ENCODE data around the gene CYP4F3. TPM values are rescaled to one million over a fixed set of nuclear protein-coding genes. Genes with fewer than 3 reads are reported as not detected.

CYP4F3 gene
- total and polyA plus RNA-seq, 9 donors, result 0.04 to 0.44 (median 0.15) TPM

GRCh38 chr19:15680478-15681322, 40.0 kb downstream of the CYP4F3 start:
- no peaks in the 10 kb centered on the region for H3K27me3 ChIP-seq (ENCODE audit: control insufficient read depth, insufficient read depth, low read length)
- WGBS (ENCODE audit: insufficient coverage), result 47% methylated on average over 3 of the region's 8 CpGs
- no peaks in the 10 kb centered on the region for H3K4me1 ChIP-seq (ENCODE audit: control insufficient read depth, insufficient read depth, low read length)
- no peaks in the 10 kb centered on the region for H3K36me3 ChIP-seq (ENCODE audit: control insufficient read depth, insufficient read depth, low read length)
- H3K27ac ChIP-seq (ENCODE audit: low read length), result no peak overlapping the region
- H3K9me3 ChIP-seq (replicated peaks; ENCODE audit: control insufficient read depth, low read depth, low read length), result no peaks in the 10 kb centered on the region
- no peak for DNase-seq
- no peak overlapping the region for H3K4me3 ChIP-seq (ENCODE audit: low read length)

GRCh38 chr19:15683411-15683810, 42.7 kb downstream of the CYP4F3 start:
- DNase-seq, result no peak
- Histone ChIP-seq H3K27me3 (ENCODE audit: control insufficient read depth, insufficient read depth, low read length) (no peaks in the 10 kb centered on the region), H3K4me1 (ENCODE audit: control insufficient read depth, insufficient read depth, low read length) (no peaks in the 10 kb centered on the region), H3K4me3 (ENCODE audit: low read length) (no peak overlapping the region), H3K9me3 (replicated peaks; ENCODE audit: control insufficient read depth, low read depth, low read length) (peaks cover under 1% of the 10 kb centered on the region), H3K27ac (ENCODE audit: low read length) (no peak overlapping the region), H3K36me3 (ENCODE audit: control insufficient read depth, insufficient read depth, low read length) (no peaks in the 10 kb centered on the region)
- WGBS (ENCODE audit: insufficient coverage), result 60% methylated on average over 6 of the region's 10 CpGs

- Histone ChIP-seq H3K27ac (ENCODE audit: low read length) (no peak overlapping the region), H3K27me3 (ENCODE audit: control insufficient read depth, insufficient read depth, low read length) (no peaks in the 10 kb centered on the region), H3K36me3 (ENCODE audit: control insufficient read depth, insufficient read depth, low read length) (no peaks in the 10 kb centered on the region), H3K9me3 (replicated peaks; ENCODE audit: control insufficient read depth, low read depth, low read length) (peaks cover 2% of the 10 kb centered on the region), H3K4me1 (ENCODE audit: control insufficient read depth, insufficient read depth, low read length) (no peaks in the 10 kb centered on the region), H3K4me3 (ENCODE audit: low read length) (no peak overlapping the region)
- DNase-seq, result no peak
- WGBS (ENCODE audit: insufficient coverage), result 27% methylated on average over 8 of the region's 9 CpGs
Measured at GRCh38 chr19:15684828-15685227, 44.1 kb downstream of the CYP4F3 start.

GRCh38 chr19:15696654-15697194, 56.0 kb downstream of the CYP4F3 start:
- no peak for DNase-seq
- H3K36me3 ChIP-seq (ENCODE audit: control insufficient read depth, insufficient read depth, low read length), result no peaks in the 10 kb centered on the region
- no peaks in the 10 kb centered on the region for H3K9me3 ChIP-seq (replicated peaks; ENCODE audit: control insufficient read depth, low read depth, low read length)
- H3K4me1 ChIP-seq (ENCODE audit: control insufficient read depth, insufficient read depth, low read length), result peaks cover 3% of the 10 kb centered on the region
- no peak overlapping the region for H3K4me3 ChIP-seq (ENCODE audit: low read length)
- no peaks in the 10 kb centered on the region for H3K27me3 ChIP-seq (ENCODE audit: control insufficient read depth, insufficient read depth, low read length)
- no peak overlapping the region for H3K27ac ChIP-seq (ENCODE audit: low read length)
- 65% methylated on average over 17 of the region's 19 CpGs for WGBS (ENCODE audit: insufficient coverage)

GRCh38 chr19:15701757-15702533, 61.2 kb downstream of the CYP4F3 start:
- H3K4me1 ChIP-seq (ENCODE audit: control insufficient read depth, insufficient read depth, low read length), result peaks cover 27% of the 10 kb centered on the region
- peak; percentile 70 for DNase-seq
- no peaks in the 10 kb centered on the region for H3K36me3 ChIP-seq (ENCODE audit: control insufficient read depth, insufficient read depth, low read length)
- H3K4me3 ChIP-seq (ENCODE audit: low read length), result no peak overlapping the region
- WGBS (ENCODE audit: insufficient coverage), result 40% methylated on average over 2 of the region's 4 CpGs
- H3K9me3 ChIP-seq (replicated peaks; ENCODE audit: control insufficient read depth, low read depth, low read length), result no peaks in the 10 kb centered on the region
- no peaks in the 10 kb centered on the region for H3K27me3 ChIP-seq (ENCODE audit: control insufficient read depth, insufficient read depth, low read length)
- H3K27ac ChIP-seq (ENCODE audit: low read length), result peak overlapping the region; percentile 29

GRCh38 chr19:15702534-15702930, 61.8 kb downstream of the CYP4F3 start:
- Histone ChIP-seq H3K27ac (ENCODE audit: low read length) (peak overlapping the region; percentile 86), H3K9me3 (replicated peaks; ENCODE audit: control insufficient read depth, low read depth, low read length) (no peaks in the 10 kb centered on the region), H3K27me3 (ENCODE audit: control insufficient read depth, insufficient read depth, low read length) (no peaks in the 10 kb centered on the region), H3K4me3 (ENCODE audit: low read length) (no peak overlapping the region), H3K36me3 (ENCODE audit: control insufficient read depth, insufficient read depth, low read length) (no peaks in the 10 kb centered on the region), H3K4me1 (ENCODE audit: control insufficient read depth, insufficient read depth, low read length) (peaks cover 27% of the 10 kb centered on the region)
- DNase-seq, result peak; percentile 90
- 0% methylated on average over 1 of the region's 7 CpGs for WGBS (ENCODE audit: insufficient coverage)

Other genes starting within 250 kb of the CYP4F3 start
- 73.9 TPM for gene AKAP8L, start 221.9 kb upstream of the CYP4F3 start, total RNA-seq
- 10 to 100 TPM; 52.8 to 84.5 (median 66.5) TPM for gene AKAP8L, start 221.9 kb upstream of the CYP4F3 start, polyA plus RNA-seq (ENCODE audit: insufficient read depth in 1 of 8, insufficient read length in 8 of 8, low replicate concordance in 1 of 8)
- 6.8 TPM for gene WIZ, start 190.9 kb upstream of the CYP4F3 start, total RNA-seq
- gene WIZ, start 190.9 kb upstream of the CYP4F3 start, polyA plus RNA-seq (ENCODE audit: insufficient read depth in 1 of 8, insufficient read length in 8 of 8, low replicate concordance in 1 of 8), result 10 to 100 TPM; 24.4 to 38.1 (median 32.7) TPM
- gene RASAL3, start 176.4 kb upstream of the CYP4F3 start, total RNA-seq, result 0.71 TPM
- gene RASAL3, start 176.4 kb upstream of the CYP4F3 start, polyA plus RNA-seq (ENCODE audit: insufficient read depth in 1 of 8, insufficient read length in 8 of 8, low replicate concordance in 1 of 8), result 1 to 10 TPM in 5 of 8 donors, under 1 TPM in 3; 0.80 to 2.0 (median 1.1) TPM
- gene PGLYRP2, start 161.4 kb upstream of the CYP4F3 start, total RNA-seq, result not detected
- gene PGLYRP2, start 161.4 kb upstream of the CYP4F3 start, polyA plus RNA-seq (ENCODE audit: insufficient read depth in 1 of 8, insufficient read length in 8 of 8, low replicate concordance in 1 of 8), result under 1 TPM in 1 of 8 donors, not detected in 7; 0.28 TPM
- gene CYP4F22, start 132.4 kb upstream of the CYP4F3 start, total RNA-seq, result not detected
- gene CYP4F22, start 132.4 kb upstream of the CYP4F3 start, polyA plus RNA-seq (ENCODE audit: insufficient read depth in 1 of 8, insufficient read length in 8 of 8, low replicate concordance in 1 of 8), result under 1 TPM in 2 of 8 donors, not detected in 6; 0.11 to 0.44 TPM
- not detected for gene CYP4F8, start 25.7 kb upstream of the CYP4F3 start, total RNA-seq
- gene CYP4F8, start 25.7 kb upstream of the CYP4F3 start, polyA plus RNA-seq (ENCODE audit: insufficient read depth in 1 of 8, insufficient read length in 8 of 8, low replicate concordance in 1 of 8), result under 1 TPM in 1 of 8 donors, not detected in 7; 1.00 TPM
- gene CYP4F12, start 32.2 kb downstream of the CYP4F3 start, total RNA-seq, result 1.4 TPM
- gene CYP4F12, start 32.2 kb downstream of the CYP4F3 start, polyA plus RNA-seq (ENCODE audit: insufficient read depth in 1 of 8, insufficient read length in 8 of 8, low replicate concordance in 1 of 8), result 1 to 10 TPM in 3 of 8 donors, under 1 TPM in 5; 0.14 to 3.6 (median 0.48) TPM
- not detected for gene OR10H2, start 87.1 kb downstream of the CYP4F3 start, total RNA-seq
- gene OR10H2, start 87.1 kb downstream of the CYP4F3 start, polyA plus RNA-seq (ENCODE audit: insufficient read depth in 1 of 8, insufficient read length in 8 of 8, low replicate concordance in 1 of 8), result not detected
- gene OR10H3, start 97.1 kb downstream of the CYP4F3 start, total RNA-seq, result not detected
- gene OR10H3, start 97.1 kb downstream of the CYP4F3 start, polyA plus RNA-seq (ENCODE audit: insufficient read depth in 1 of 8, insufficient read length in 8 of 8, low replicate concordance in 1 of 8), result not detected
- gene OR10H5, start 146.8 kb downstream of the CYP4F3 start, total RNA-seq, result not detected
- gene OR10H5, start 146.8 kb downstream of the CYP4F3 start, polyA plus RNA-seq (ENCODE audit: insufficient read depth in 1 of 8, insufficient read length in 8 of 8, low replicate concordance in 1 of 8), result under 1 TPM in 7 of 8 donors, not detected in 1; 0.02 to 0.12 (median 0.06) TPM
- gene OR10H1, start 174.8 kb downstream of the CYP4F3 start, total RNA-seq, result not detected
- gene OR10H1, start 174.8 kb downstream of the CYP4F3 start, polyA plus RNA-seq (ENCODE audit: insufficient read depth in 1 of 8, insufficient read length in 8 of 8, low replicate concordance in 1 of 8), result under 1 TPM in 5 of 8 donors, not detected in 3; 0.02 to 0.05 (median 0.04) TPM